NB4 (cell line): ENCODE results near the gene NMNAT3.

Experiments used
- MAX ChIP-seq: IDR thresholded peaks from 2 replicates; pipeline ENCODE4 v1.6.1; 2011; ENCODE audit warnings: low read depth, low read length
- POLR2A ChIP-seq: IDR thresholded peaks from 2 replicates; pipeline ENCODE4 v1.6.1; 2011; ENCODE audit warnings: mild to moderate bottlenecking; ENCODE audit not compliant: insufficient read length; ENCODE audit errors: extremely low read depth
- TF ChIP-seq, protein P1 (sequence below): IDR thresholded peaks from one replicate; pipeline ENCODE4 v1.5.1; 2012; ENCODE audit warnings: low read depth, low read length

DNA sequence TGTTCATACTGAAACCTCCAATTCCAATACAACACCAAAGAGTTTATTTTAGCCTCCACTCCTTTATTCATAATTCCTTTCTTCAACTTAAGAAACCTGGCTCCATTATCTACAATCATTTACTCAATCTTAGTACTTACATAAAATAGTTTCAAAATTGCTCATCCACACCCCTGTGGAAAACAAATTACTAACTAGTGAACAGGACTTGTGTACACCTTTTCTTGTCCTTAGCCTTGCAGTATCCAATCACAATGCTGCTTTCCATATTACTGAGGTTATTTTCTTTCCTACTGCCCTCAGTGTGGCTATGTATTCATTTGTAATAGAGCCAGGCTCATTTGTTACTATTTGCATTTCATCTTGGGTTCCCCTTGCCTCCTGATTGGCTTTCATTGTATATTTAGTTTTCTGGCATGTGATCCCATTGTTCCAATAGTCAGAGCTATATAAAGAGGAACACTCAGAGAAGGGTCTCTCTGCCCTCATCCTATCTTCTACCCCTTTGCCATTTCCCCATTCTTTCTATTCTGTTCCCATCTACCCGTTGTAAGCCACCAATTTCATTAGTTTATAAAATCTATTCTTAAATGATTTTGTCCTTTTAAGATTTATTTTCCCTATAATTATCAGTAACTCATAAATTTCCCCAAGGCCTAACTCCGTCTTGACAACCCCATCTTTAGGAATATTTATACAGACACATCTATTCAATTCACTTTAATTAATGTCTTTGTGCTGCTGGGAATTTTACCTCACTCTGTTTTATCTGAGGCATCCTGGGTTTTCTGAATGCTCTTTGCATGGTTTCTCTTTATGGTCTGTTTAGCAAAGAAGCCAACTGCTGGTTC is 70.3 kb downstream of the NMNAT3 start:
- TF ChIP-seq POLR2A (no peak), MAX (no peak)
- TF ChIP-seq, protein P1, sequence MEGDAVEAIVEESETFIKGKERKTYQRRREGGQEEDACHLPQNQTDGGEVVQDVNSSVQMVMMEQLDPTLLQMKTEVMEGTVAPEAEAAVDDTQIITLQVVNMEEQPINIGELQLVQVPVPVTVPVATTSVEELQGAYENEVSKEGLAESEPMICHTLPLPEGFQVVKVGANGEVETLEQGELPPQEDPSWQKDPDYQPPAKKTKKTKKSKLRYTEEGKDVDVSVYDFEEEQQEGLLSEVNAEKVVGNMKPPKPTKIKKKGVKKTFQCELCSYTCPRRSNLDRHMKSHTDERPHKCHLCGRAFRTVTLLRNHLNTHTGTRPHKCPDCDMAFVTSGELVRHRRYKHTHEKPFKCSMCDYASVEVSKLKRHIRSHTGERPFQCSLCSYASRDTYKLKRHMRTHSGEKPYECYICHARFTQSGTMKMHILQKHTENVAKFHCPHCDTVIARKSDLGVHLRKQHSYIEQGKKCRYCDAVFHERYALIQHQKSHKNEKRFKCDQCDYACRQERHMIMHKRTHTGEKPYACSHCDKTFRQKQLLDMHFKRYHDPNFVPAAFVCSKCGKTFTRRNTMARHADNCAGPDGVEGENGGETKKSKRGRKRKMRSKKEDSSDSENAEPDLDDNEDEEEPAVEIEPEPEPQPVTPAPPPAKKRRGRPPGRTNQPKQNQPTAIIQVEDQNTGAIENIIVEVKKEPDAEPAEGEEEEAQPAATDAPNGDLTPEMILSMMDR: no peak
